AG08396 (cell line): ENCODE data around the gene SKAP1.
"Not testable (repeated sequence)": the region's sequence is repeated elsewhere in the genome, so short reads cannot be mapped to it uniquely, and the experiment has no call there.

Experiments used
- DNase-seq: peaks from one replicate; pipeline ENCODE4 v3.0.0; 2012; ENCODE audit warnings: low spot score, mixed read lengths

The SKAP1 gene

GRCh38 chr17:48317732-48318131, 112.3 kb downstream of the SKAP1 start:
- DNase-seq, result no peak

- DNase-seq, result no peak
Observed at GRCh38 chr17:48314716-48315115, 115.3 kb downstream of the SKAP1 start.

- no peak for DNase-seq
Observed at GRCh38 chr17:48313096-48313755, 116.8 kb downstream of the SKAP1 start.

- DNase-seq, result no peak
Observed at GRCh38 chr17:48311324-48311723, 118.7 kb downstream of the SKAP1 start.

- DNase-seq, result no peak
Observed at GRCh38 chr17:48310748-48311213, 119.2 kb downstream of the SKAP1 start.

- DNase-seq, result no peak
Observed at GRCh38 chr17:48308581-48308980, 121.4 kb downstream of the SKAP1 start.

GRCh38 chr17:48307814-48308411, 122.1 kb downstream of the SKAP1 start:
- DNase-seq, result peak; percentile 38

- DNase-seq, result no peak
Observed at GRCh38 chr17:48307255-48307654, 122.8 kb downstream of the SKAP1 start.

GRCh38 chr17:48301002-48301401, 129.0 kb downstream of the SKAP1 start:
- DNase-seq, result no peak

- DNase-seq, result no peak
Observed at GRCh38 chr17:48299760-48300159, 130.3 kb downstream of the SKAP1 start.

GRCh38 chr17:48297825-48298224, 132.2 kb downstream of the SKAP1 start:
- DNase-seq, result no peak

GRCh38 chr17:48296453-48296852, 133.6 kb downstream of the SKAP1 start:
- DNase-seq, result no peak

- DNase-seq, result no peak
Observed at GRCh38 chr17:48295362-48296288, 134.4 kb downstream of the SKAP1 start.

GRCh38 chr17:48294806-48295361, 135.1 kb downstream of the SKAP1 start:
- no peak for DNase-seq

- no peak for DNase-seq
Observed at GRCh38 chr17:48294020-48294805, 135.8 kb downstream of the SKAP1 start.

GRCh38 chr17:48293319-48294019, 136.5 kb downstream of the SKAP1 start:
- no peak for DNase-seq

GRCh38 chr17:48290378-48290777, 139.6 kb downstream of the SKAP1 start:
- no peak for DNase-seq

- not testable (repeated sequence) for DNase-seq
Observed at GRCh38 chr17:48286917-48287316, 143.1 kb downstream of the SKAP1 start.

- no peak for DNase-seq
Observed at GRCh38 chr17:48285614-48286013, 144.4 kb downstream of the SKAP1 start.

- no peak for DNase-seq
Observed at GRCh38 chr17:48283907-48284306, 146.1 kb downstream of the SKAP1 start.

GRCh38 chr17:48283411-48283810, 146.6 kb downstream of the SKAP1 start:
- no peak for DNase-seq
